RWPE2 (cell line): Measurements from ENCODE around the gene RGS7.
"Not testable (repeated sequence)": the region's sequence is repeated elsewhere in the genome, so short reads cannot be mapped to it uniquely, and the experiment has no call there.

Experiments
- ATAC-seq: fragments of 200-7000 bp; cut with Tn5 transposase; 3 replicates; pipeline ENCODE4 v1.9.1; 2021; ENCODE audit warnings: low read depth
- DNase-seq: peaks from one replicate; pipeline ENCODE4 v3.0.0-alpha.2; 2020; ENCODE audit warnings: low spot score
- H3K27ac ChIP-seq: fragments of 450-650 bp; 2 replicates; pipeline ENCODE4 v1.5.1; 2017; ENCODE audit warnings: mild to moderate bottlenecking; ENCODE audit not compliant: poor library complexity, severe bottlenecking
- H3K27me3 ChIP-seq: fragments of 250-450 bp; sonication (Bioruptor Pico); 2 replicates; pipeline ENCODE4 v1.5.1; 2021; ENCODE audit warnings: mild to moderate bottlenecking, moderate library complexity; ENCODE audit not compliant: insufficient read depth, poor library complexity, severe bottlenecking
- H3K36me3 ChIP-seq: fragments of 250-450 bp; sonication (Bioruptor Pico); 2 replicates; pipeline ENCODE4 v1.5.1; 2020; ENCODE audit warnings: low read depth, mild to moderate bottlenecking, moderate library complexity
- H3K4me1 ChIP-seq: fragments of 250-450 bp; sonication (Bioruptor Pico); 2 replicates; pipeline ENCODE4 v1.5.1; 2021; ENCODE audit warnings: mild to moderate bottlenecking, moderate library complexity; ENCODE audit not compliant: insufficient read depth, poor library complexity, severe bottlenecking
- H3K4me3 ChIP-seq: fragments of 250-450 bp; sonication (Bioruptor Pico); 2 replicates; pipeline ENCODE4 v1.5.1; 2021; ENCODE audit warnings: mild to moderate bottlenecking, moderate library complexity; ENCODE audit not compliant: severe bottlenecking
- H3K9me3 ChIP-seq: fragments of 250-450 bp; sonication (Bioruptor Pico); 2 replicates; pipeline ENCODE4 v1.5.1; 2021; ENCODE audit warnings: mild to moderate bottlenecking, moderate library complexity; ENCODE audit not compliant: severe bottlenecking
- CTCF ChIP-seq: fragments of 450-650 bp; IDR thresholded peaks from one replicate; pipeline ENCODE4 v1.5.1; 2017; ENCODE audit warnings: mild to moderate bottlenecking, moderate library complexity; ENCODE audit not compliant: poor library complexity, severe bottlenecking

Gene RGS7

GRCh38 chr1:241096982-241097381, 260.0 kb downstream of the RGS7 start:
- DNase-seq (no peak), ATAC-seq (no peak)
- H3K36me3 ChIP-seq: no peaks in the 10 kb centered on the region
- no peaks in the 10 kb centered on the region for H3K4me1 ChIP-seq
- no peaks in the 10 kb centered on the region for H3K27me3 ChIP-seq
- H3K4me3 ChIP-seq: no peak overlapping the region
- H3K27ac ChIP-seq: no peak overlapping the region
- no peaks in the 10 kb centered on the region for H3K9me3 ChIP-seq
- TF ChIP-seq CTCF: no peak

GRCh38 chr1:241095847-241096246, 261.2 kb downstream of the RGS7 start:
- Histone ChIP-seq H3K27me3 (no peaks in the 10 kb centered on the region), H3K36me3 (no peaks in the 10 kb centered on the region), H3K4me3 (no peak overlapping the region), H3K9me3 (no peaks in the 10 kb centered on the region), H3K4me1 (no peaks in the 10 kb centered on the region), H3K27ac (no peak overlapping the region)
- TF ChIP-seq CTCF: no peak
- DNase-seq (no peak), ATAC-seq (no peak)

GRCh38 chr1:241090798-241091197, 266.2 kb downstream of the RGS7 start:
- H3K27me3 ChIP-seq: no peaks in the 10 kb centered on the region
- H3K4me3 ChIP-seq: no peak overlapping the region
- DNase-seq (no peak), ATAC-seq (no peak)
- H3K27ac ChIP-seq: no peak overlapping the region
- no peak for TF ChIP-seq CTCF
- H3K36me3 ChIP-seq: no peaks in the 10 kb centered on the region
- no peaks in the 10 kb centered on the region for H3K9me3 ChIP-seq
- H3K4me1 ChIP-seq: no peaks in the 10 kb centered on the region

- DNase-seq, H3K27me3 ChIP-seq, H3K9me3 ChIP-seq, ATAC-seq, H3K4me3 ChIP-seq, H3K27ac ChIP-seq, H3K36me3 ChIP-seq, H3K4me1 ChIP-seq: not testable (repeated sequence)
Measured at GRCh38 chr1:241089066-241089465, 267.9 kb downstream of the RGS7 start.

GRCh38 chr1:241088075-241088474, 268.9 kb downstream of the RGS7 start:
- not testable (repeated sequence) for H3K36me3 ChIP-seq, DNase-seq, ATAC-seq, H3K9me3 ChIP-seq, H3K4me3 ChIP-seq, H3K27ac ChIP-seq, H3K4me1 ChIP-seq, H3K27me3 ChIP-seq

GRCh38 chr1:241086686-241087085, 270.3 kb downstream of the RGS7 start:
- Histone ChIP-seq H3K27me3 (no peaks in the 10 kb centered on the region), H3K9me3 (no peaks in the 10 kb centered on the region), H3K4me3 (no peak overlapping the region), H3K27ac (no peak overlapping the region), H3K4me1 (no peaks in the 10 kb centered on the region), H3K36me3 (no peaks in the 10 kb centered on the region)
- TF ChIP-seq CTCF: no peak
- no peak for DNase-seq
- ATAC-seq: no peak
